ENCODE measurements around the gene TOM1L2.

DNA sequence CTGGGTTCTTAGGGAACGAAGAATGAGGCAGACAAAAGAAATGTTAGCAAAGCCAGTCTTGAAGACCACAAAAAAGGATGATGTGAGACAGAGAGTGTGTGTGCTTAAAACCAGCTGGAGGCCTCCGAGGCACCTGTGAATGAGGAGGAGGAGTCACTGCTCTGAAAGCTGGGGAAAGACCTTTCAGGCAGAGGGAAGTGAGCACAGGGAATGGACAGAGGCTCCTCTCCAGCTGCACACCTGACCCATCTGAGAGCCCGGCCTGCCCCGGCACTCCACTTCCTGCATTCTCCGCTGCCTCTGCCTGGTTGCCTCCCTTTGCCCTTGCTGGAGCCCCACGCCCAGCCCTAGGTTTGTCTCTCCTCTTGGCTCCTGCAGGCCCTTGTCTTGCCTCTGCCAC is 80.2 kb downstream of the TOM1L2 start:
- TF ChIP-seq, protein P1, sequence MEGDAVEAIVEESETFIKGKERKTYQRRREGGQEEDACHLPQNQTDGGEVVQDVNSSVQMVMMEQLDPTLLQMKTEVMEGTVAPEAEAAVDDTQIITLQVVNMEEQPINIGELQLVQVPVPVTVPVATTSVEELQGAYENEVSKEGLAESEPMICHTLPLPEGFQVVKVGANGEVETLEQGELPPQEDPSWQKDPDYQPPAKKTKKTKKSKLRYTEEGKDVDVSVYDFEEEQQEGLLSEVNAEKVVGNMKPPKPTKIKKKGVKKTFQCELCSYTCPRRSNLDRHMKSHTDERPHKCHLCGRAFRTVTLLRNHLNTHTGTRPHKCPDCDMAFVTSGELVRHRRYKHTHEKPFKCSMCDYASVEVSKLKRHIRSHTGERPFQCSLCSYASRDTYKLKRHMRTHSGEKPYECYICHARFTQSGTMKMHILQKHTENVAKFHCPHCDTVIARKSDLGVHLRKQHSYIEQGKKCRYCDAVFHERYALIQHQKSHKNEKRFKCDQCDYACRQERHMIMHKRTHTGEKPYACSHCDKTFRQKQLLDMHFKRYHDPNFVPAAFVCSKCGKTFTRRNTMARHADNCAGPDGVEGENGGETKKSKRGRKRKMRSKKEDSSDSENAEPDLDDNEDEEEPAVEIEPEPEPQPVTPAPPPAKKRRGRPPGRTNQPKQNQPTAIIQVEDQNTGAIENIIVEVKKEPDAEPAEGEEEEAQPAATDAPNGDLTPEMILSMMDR (IDR thresholded peaks at IDR 0.05; ENCODE audit: poor library complexity) = no peak
- no peak for TF ChIP-seq EZH2 (IDR thresholded peaks at IDR 0.05; ENCODE audit: borderline replicate concordance)
- TF ChIP-seq EZH2phosphoT487 (IDR thresholded peaks at IDR 0.05; ENCODE audit: low read depth, severe bottlenecking, unreplicated experiment) = no peak
